NOMO-1 treated with DMSO at 0.1 percent for 48 hours (cell line): Measurements from ENCODE around the gene NIN.

Experiments
- DNase-seq: peaks from one replicate; lab custom pipeline; 2025; ENCODE audit not compliant: unreplicated experiment; lab: John Stamatoyannopoulos, UW

The NIN gene

GRCh38 chr14:50792051-50792477 lies 38.9 kb downstream of the NIN start:
- no peak for DNase-seq

GRCh38 chr14:50791201-50791600 lies 39.8 kb downstream of the NIN start:
- DNase-seq: no peak

- DNase-seq: no peak
Measured at GRCh38 chr14:50790589-50790988, 40.4 kb downstream of the NIN start.

DNA sequence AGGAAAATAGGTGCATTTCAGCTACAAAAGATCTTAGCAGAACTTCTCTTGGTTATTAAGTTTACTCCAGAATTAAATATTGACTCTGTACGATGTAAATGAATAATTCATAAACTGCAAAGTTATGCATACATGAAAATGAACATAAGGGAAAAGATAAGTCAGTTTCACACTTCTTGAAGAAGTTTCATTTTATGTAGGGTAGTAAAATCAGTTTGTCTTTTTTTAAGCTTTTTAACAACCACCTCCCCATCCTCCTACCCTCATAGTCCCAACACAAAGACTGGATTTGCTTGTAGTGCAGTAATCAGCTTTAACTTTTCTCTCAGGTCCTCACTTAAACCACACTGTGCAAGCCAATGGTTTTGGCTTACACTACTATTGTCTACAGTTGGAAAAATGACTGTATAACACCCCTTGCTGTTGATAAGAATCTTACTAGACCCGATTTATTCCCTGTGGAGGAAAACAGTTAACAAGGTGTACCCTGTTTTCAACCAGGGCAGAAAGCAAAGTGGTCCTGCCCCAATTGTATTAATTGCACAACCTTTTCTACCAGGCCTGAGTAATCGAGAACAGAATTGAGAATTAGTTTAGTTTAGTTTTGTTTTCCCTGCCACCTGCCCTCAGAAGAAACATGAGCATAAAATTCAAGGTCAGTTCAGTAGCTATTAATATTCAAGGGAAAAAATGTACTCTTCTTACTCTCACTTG lies 44.1 kb downstream of the NIN start:
- no peak for DNase-seq

- no peak for DNase-seq
Measured at GRCh38 chr14:50785457-50786063, 45.4 kb downstream of the NIN start.

DNA sequence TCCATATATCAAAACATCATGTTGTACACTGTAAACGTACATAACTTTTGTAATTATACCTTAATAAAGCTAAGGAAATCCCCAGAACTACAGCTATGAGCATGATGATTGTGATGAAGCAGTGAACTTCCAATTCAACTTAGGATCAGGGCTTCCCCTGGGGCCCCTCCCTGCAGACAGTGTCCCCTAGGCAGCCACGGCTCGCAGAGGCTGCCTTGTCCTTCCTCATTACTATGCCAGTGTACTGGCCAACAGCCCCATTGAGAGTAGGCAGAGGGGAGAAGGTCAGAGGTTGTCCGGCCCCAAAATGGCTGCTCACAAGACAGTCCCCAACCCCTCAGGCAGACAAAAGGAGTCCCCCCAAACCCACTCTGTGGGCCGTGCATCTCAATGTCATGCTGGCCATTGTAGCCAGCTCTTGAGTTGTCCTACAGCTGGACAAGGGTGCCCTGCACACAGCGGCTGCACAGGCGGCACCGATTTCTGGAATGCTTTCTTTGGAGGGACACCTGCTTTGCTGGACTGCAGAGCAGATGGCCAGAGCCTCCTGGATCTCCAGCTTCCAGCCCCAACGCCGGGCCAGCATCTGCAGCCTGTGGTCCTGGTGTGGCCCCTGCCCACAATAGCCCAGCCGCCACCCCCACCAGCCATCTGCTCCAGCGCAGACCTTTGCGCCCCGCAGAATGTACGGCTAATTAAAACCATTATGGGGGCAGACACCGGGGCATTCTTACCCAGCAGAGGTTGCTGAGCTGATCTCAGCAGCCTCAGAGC lies 46.1 kb downstream of the NIN start:
- DNase-seq: no peak

- no peak for DNase-seq
Measured at GRCh38 chr14:50783563-50783962, 47.4 kb downstream of the NIN start.

DNA sequence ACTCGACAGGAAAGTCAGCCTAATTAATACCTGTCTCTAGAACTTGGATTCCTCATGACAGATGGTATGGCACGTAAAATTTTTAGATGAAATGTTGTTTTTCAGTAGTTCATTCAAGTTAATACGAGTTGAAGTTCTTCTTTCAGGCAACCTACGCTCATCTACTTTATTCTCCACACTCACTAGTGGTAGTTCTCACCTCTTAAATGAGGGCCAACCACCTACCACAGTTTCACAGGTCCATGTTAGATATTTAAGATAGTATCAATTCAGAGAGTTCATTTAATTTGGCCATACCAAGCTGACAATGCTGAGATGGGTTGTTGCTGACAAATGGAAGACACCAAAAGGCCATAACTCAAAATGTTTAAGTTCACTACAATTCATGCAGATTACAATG lies 50.6 kb downstream of the NIN start:
- DNase-seq: no peak

DNA sequence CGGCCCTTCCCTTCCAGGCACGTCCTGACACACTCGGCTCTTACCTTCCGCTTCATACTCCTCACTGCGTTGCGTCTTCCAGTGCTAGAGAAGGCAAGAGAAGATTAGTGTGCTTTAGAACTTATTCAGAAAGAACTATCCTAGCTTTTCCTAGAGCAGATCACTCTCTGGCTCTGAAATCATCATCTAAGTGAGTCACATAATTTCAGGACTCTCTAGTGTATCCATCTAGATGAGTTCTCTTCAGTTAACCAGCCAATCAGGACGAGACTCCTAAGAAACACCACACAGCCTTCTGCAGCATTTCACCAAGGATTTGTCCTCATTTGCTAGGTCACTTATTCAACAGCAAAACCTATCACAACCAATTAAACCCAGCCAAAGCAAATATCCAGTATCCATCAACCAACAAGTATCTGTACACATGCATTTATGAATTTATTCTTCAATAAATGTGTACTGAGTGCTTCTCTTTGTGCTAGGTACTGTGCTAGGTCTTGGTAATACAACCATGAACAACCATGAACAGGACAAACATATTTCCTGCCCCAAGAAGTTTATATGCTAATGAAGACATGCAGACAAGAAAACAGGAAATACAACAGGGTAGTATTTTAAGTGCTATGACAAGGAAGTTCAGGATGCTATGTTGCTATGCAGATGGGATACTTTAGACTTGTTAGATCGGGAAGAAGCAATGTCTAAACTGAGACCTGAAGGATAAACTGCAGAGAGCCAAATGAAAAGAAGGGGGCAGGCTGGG lies 52.1 kb downstream of the NIN start:
- no peak for DNase-seq

DNA sequence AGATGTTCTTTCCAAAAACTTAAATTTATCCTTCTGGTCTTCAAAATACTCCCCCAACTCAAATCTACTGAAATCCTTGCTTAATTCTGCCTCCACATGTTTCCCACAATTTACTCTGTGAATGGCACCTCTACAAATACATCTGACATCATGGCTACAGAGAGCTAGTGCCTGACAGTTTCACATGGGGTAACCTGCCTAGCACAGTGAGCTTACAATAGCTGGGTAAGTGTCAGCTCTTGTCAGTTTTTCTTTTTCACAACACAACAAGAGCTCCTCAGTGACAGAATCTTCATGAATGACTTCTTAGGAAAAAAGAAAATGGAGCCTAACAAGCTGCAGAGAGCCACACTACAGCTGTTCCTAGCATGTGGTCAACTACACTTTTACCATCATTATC lies 54.4 kb downstream of the NIN start:
- DNase-seq: no peak

GRCh38 chr14:50775357-50775756 lies 55.6 kb downstream of the NIN start:
- no peak for DNase-seq

GRCh38 chr14:50774542-50775267 lies 56.3 kb downstream of the NIN start:
- DNase-seq: no peak

DNA sequence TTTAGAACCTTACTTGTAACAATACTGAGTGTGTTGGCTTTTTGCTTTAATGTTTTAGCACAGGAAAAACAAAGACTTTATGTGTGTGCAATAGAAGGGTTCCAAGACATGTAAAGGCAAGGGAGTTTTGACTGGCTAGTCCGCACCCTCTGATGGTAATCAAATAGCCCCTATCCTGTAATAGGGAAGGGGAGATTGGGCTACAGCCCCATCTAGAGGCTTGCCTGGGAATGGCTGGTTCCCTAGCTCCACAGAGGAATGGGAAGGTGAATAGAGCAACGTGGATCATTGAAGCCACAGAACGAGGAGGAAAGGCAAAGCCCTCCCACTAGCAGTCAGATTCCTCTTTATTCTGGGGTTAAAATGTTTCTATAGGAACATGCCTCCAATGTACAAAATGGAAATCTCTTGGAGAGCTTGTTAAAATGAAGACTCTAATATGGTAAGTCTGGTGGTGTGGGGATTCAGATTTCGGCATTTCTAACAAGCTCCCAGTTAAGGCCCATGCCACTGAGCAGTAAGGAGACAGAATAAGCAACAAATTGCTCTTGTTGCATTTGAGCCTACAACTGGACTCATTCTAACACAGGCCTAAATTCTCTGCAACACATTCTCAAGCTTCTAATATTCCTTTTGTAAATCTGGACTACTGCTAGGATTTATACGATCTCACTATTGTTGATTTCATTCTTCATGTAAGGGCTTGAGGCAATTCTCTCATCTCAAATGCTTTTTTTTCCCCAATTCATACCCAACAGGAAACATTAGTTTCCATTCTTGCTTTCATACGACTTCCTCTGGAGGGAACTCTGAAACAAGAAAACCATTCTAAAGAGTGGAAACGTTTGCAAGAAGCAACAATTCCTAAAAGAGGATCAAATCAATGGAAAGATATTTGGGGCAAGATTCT lies 57.1 kb downstream of the NIN start:
- peak; percentile 10 for DNase-seq

- DNase-seq: no peak
Measured at GRCh38 chr14:50772412-50772811, 58.5 kb downstream of the NIN start.

- DNase-seq: no peak
Measured at GRCh38 chr14:50770586-50770985, 60.4 kb downstream of the NIN start.

GRCh38 chr14:50769863-50770500 lies 61.0 kb downstream of the NIN start:
- DNase-seq: no peak

DNA sequence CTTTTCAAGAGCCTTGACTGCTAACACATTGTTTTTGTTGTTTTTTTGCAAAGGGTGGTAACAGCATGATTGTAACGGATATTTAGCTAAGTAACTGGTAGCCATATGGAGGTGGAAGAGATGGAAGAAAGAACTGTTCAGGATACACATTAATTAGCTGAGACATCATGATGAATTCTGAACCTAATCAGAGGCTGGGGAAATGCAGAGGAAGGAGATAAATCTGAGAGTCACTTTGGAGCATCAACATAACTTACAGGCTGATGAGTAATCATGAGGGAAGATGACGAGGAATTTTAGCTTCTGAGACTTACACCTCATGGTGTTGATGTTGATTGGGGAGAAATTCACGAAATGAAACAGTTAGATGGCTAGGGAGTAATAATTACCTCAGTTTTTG lies 62.3 kb downstream of the NIN start:
- no peak for DNase-seq

DNA sequence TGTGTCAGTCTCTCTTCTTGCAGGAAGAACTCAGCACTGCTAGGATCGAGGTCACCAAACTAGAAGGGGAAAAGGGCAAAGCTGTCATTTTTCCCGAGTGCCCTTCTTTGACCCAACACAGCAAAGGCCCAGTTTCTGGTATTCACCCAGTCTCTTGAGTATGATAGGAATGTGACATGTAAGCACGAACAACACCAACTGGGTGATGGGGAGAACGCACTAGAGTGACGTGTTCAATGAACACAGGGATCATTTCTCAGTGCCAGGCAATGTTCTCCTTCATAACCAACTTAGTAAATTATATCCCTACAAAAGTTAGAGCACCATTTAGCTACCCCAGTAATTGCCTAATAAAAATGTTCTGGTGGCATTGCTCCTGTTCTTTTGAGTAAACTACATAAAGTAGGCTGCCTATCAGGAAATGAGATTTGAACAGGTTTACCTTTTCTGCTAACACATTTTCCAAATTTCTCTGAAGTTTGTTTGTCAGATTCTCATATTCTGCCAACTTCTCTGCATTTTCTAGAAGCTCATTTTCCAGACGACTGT lies 64.5 kb downstream of the NIN start:
- DNase-seq: no peak
